Fibroblast of skin of left biceps (primary cell): ENCODE results near the gene TFAP2E.
A peak's percentile ranks its signal among the peaks of the same experiment; 100 is the strongest.

Experiments used
- DNase-seq, 2 experiments: peaks; one replicate each; pipeline ENCODE4 v3.0.0-alpha.2; 2013; ENCODE audit warnings: low read depth in 2 of 2

The TFAP2E gene

GRCh38 chr1:35595684-35596083 lies 22.6 kb downstream of the TFAP2E start:
- no peak for DNase-seq

- DNase-seq: no peak
These were observed 24.8 kb downstream of the TFAP2E start for GRCh38 chr1:35597870-35598269.

- no peak for DNase-seq
These were observed 25.8 kb downstream of the TFAP2E start for GRCh38 chr1:35598895-35599294.

- DNase-seq: no peak
These were observed 26.3 kb downstream of the TFAP2E start for GRCh38 chr1:35599411-35599810.

- DNase-seq: no peak
These were observed 27.5 kb downstream of the TFAP2E start for GRCh38 chr1:35600593-35600992.

- no peak for DNase-seq
These were observed 30.4 kb downstream of the TFAP2E start for GRCh38 chr1:35603468-35603867.

- no peak for DNase-seq
These were observed 30.8 kb downstream of the TFAP2E start for GRCh38 chr1:35603941-35604340.

GRCh38 chr1:35605071-35605866 lies 32.2 kb downstream of the TFAP2E start:
- no peak for DNase-seq

- peak in 1 of 2 experiments; percentile 11 for DNase-seq
These were observed 32.7 kb downstream of the TFAP2E start for GRCh38 chr1:35605867-35606182.

- DNase-seq: no peak
These were observed 38.5 kb downstream of the TFAP2E start for GRCh38 chr1:35611655-35612054.

- no peak for DNase-seq
These were observed 42.3 kb downstream of the TFAP2E start for GRCh38 chr1:35615440-35615839.

GRCh38 chr1:35619237-35620121 lies 46.4 kb downstream of the TFAP2E start:
- DNase-seq: no peak

GRCh38 chr1:35622510-35623178 lies 49.5 kb downstream of the TFAP2E start:
- DNase-seq: no peak

GRCh38 chr1:35623832-35624231 lies 50.7 kb downstream of the TFAP2E start:
- DNase-seq: no peak

- DNase-seq: no peak
These were observed 55.9 kb downstream of the TFAP2E start for GRCh38 chr1:35629051-35629450.

- no peak for DNase-seq
These were observed 58.3 kb downstream of the TFAP2E start for GRCh38 chr1:35631396-35631795.

- no peak for DNase-seq
These were observed 60.4 kb downstream of the TFAP2E start for GRCh38 chr1:35633547-35633946.

GRCh38 chr1:35637401-35637809 lies 64.3 kb downstream of the TFAP2E start:
- DNase-seq: no peak

- no peak for DNase-seq
These were observed 67.5 kb downstream of the TFAP2E start for GRCh38 chr1:35640380-35641232.

GRCh38 chr1:35641233-35641866 lies 68.2 kb downstream of the TFAP2E start, which contains the start of gene PSMB2:
PSMB2 (minus strand) TSS chr1:35641526; CDS start chr1:35641432, 94 bp downstream.
- DNase-seq: peak; percentile 79 to 87

- no peak for DNase-seq
These were observed 69.4 kb downstream of the TFAP2E start for GRCh38 chr1:35642471-35642955.
